A673 (cell line): ENCODE measurements around the gene PCDHGA4.

Experiments
- EZH2 ChIP-seq: fragments of 200-600 bp; sonication (generic); IDR thresholded peaks from 2 replicates; pipeline ENCODE4 v1.6.1; 2017; ENCODE audit warnings: borderline replicate concordance, low read depth, mild to moderate bottlenecking, mixed read lengths, antibody characterized with exemption, low read length; ENCODE audit not compliant: poor library complexity, severe bottlenecking
- TF ChIP-seq, protein P1 (sequence below): fragments of 300-800, 200-600 bp; sonication (generic); conservative IDR thresholded peaks from 2 replicates; pipeline ENCODE4 v1.5.1; 2017; ENCODE audit warnings: low read depth, mild to moderate bottlenecking, antibody characterized with exemption, low read length, moderate library complexity, mixed read lengths

GRCh38 chr5:141389153-141390042 is 34.6 kb downstream of the PCDHGA4 start:
- TF ChIP-seq, protein P1, sequence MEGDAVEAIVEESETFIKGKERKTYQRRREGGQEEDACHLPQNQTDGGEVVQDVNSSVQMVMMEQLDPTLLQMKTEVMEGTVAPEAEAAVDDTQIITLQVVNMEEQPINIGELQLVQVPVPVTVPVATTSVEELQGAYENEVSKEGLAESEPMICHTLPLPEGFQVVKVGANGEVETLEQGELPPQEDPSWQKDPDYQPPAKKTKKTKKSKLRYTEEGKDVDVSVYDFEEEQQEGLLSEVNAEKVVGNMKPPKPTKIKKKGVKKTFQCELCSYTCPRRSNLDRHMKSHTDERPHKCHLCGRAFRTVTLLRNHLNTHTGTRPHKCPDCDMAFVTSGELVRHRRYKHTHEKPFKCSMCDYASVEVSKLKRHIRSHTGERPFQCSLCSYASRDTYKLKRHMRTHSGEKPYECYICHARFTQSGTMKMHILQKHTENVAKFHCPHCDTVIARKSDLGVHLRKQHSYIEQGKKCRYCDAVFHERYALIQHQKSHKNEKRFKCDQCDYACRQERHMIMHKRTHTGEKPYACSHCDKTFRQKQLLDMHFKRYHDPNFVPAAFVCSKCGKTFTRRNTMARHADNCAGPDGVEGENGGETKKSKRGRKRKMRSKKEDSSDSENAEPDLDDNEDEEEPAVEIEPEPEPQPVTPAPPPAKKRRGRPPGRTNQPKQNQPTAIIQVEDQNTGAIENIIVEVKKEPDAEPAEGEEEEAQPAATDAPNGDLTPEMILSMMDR: no peak
- no peak for TF ChIP-seq EZH2
